ENCODE results near the gene MAD1L1. TPM values are rescaled to one million over a fixed set of nuclear protein-coding genes. Genes with fewer than 3 reads are reported as not detected.

MAD1L1 gene
- total RNA-seq, 1 donor from 2014 or later, result 55.0 TPM

DNA sequence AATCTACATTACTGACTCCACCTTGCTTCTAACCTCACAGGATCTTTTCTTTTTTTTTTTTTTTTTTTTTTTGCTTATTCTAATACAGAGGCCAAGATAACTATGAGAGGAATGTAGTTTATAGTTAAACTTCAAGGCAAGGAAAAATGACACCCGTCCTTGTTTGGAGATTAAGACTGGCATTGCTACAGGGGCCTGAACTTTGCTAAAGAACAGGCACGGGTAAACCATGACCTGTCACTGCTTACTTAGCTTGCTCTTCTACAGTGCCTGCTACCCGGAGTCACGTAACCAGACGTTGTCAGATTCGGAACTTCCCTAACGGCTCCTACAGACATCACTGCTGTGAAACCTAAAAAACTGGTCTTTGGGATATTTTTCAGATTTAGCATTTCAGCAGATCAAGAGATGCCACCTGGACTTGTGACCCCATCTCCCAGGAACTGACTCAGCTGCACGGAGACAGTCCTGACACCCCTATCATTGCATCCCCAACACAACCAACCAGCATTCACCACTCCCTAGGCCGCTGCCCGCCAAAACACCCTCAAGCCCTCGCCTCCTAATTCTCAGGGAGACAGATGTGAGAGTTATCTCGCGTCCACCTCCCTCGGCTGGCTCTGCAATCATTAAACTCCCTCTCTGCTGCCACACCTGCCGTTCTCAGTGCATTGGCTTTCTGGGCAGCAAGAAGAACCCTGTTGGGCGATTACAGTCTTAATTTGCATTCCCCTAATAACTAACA is 27.5 kb downstream of the MAD1L1 start:
- Mint-ChIP-seq H3K4me1 (ENCODE audit: low read depth) (no peaks in the 10 kb centered on the region), H3K27ac (no peak overlapping the region), H3K9me3 (no peaks in the 10 kb centered on the region), H3K27me3 (ENCODE audit: low read depth) (no peaks in the 10 kb centered on the region), H3K36me3 (ENCODE audit: low read depth) (peaks cover 25% of the 10 kb centered on the region), H3K4me3 (ENCODE audit: low read depth) (no peak overlapping the region)
- no peak for DNase-seq (ENCODE audit: low spot score)
- intact Hi-C loops (cut with micrococcal nuclease), result no loop called here

DNA sequence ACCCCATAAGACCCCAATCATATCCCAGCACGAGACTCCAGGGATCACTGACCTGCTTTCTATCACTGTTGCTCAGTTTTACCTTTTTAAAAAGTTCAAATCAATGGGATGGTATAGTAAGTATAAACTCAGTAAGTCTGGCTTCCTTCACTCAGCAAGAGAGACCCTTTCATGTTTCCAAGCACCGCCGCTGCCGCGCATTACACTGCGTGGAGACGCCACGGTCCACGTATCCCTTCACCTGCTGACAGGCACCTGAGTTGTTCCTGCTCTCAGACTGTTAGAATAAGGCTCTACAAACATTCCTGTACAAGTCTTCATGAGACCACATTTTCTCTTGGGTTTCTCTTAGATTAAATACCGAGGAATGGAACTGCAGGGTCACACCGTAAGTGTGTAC is 28.3 kb downstream of the MAD1L1 start:
- H3K9me3 Mint-ChIP-seq, result no peaks in the 10 kb centered on the region
- H3K36me3 Mint-ChIP-seq (ENCODE audit: low read depth), result peaks cover 27% of the 10 kb centered on the region
- no peak overlapping the region for H3K27ac Mint-ChIP-seq
- no peaks in the 10 kb centered on the region for H3K4me1 Mint-ChIP-seq (ENCODE audit: low read depth)
- H3K27me3 Mint-ChIP-seq (ENCODE audit: low read depth), result no peaks in the 10 kb centered on the region
- intact Hi-C loops (cut with micrococcal nuclease), result no loop called here
- no peak overlapping the region for H3K4me3 Mint-ChIP-seq (ENCODE audit: low read depth)
- no peak for DNase-seq (ENCODE audit: low spot score)

DNA sequence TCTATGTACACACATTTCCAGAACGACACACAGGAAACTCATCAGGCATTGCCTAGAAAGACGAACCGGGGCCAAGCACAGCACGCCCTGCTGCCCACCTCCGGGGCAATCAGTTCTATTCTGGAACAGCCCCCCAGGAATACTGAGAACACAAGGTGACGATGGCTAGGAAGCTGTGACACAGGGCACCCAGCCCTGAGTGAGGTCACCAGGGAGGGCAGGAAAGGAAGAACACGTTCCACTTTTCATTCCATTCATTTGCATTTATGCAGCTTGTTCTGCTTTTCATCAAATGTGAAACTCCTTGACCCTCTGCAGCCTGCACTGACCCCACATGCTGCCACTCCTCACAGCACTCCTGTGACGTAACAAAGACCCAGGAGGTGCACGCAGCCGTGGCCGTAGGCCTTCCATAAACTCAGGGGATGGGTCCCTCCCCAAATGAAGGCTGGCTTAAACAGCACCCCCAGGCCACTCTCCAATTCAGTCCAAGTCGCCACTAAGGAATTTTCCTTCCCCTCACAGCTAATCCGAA is 28.9 kb downstream of the MAD1L1 start:
- Mint-ChIP-seq H3K27ac (no peak overlapping the region), H3K4me1 (ENCODE audit: low read depth) (no peaks in the 10 kb centered on the region), H3K27me3 (ENCODE audit: low read depth) (no peaks in the 10 kb centered on the region), H3K36me3 (ENCODE audit: low read depth) (peaks cover 25% of the 10 kb centered on the region), H3K4me3 (ENCODE audit: low read depth) (no peak overlapping the region), H3K9me3 (no peaks in the 10 kb centered on the region)
- intact Hi-C loops (cut with micrococcal nuclease), result no loop called here
- no peak for DNase-seq (ENCODE audit: low spot score)

DNA sequence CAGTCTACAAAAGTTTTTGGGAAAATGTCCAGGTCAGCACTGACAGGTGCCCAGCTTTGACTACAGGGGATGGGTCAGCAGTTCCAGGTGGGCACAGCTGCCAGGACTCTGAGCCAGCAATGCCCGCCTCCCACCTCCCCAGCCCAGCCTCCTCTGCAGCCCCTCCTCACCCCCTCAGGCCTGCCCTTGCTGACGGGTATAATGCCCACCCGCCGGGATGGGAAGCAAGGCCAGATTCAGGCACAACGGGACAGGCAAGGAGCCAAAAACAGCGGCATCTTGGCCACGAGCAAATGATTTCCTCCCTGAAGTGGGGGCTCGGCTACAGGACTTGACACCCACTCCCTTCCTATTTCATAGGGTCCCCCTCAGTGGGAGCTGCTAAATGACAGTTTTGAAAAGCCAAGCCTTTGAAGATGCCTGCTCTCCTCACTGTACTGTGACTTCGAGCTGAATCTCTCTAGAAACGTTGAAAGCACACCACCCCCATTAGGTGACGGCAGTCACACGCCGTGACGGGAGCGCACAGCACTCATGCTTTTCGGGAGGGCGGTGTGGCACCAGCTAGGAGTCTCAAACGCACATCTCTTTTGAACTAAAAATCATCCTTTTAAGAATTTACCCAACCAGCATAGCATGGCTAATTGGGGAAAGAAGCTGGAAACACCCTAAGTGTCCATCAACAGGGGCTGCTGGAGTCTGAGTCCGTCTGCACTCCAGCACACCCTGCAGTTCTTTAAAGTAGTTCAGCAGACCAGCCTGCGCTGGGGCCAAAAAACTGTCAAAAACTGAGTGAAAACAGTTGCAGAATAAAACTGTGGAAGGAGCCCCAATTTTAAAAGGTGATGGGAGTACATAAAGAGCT is 29.6 kb downstream of the MAD1L1 start:
- Mint-ChIP-seq H3K9me3 (no peaks in the 10 kb centered on the region), H3K27ac (no peak overlapping the region), H3K4me3 (ENCODE audit: low read depth) (no peak overlapping the region), H3K4me1 (ENCODE audit: low read depth) (no peaks in the 10 kb centered on the region), H3K27me3 (ENCODE audit: low read depth) (no peaks in the 10 kb centered on the region), H3K36me3 (ENCODE audit: low read depth) (peaks cover 18% of the 10 kb centered on the region)
- no peak for DNase-seq (ENCODE audit: low spot score)
- intact Hi-C loops (cut with micrococcal nuclease), result no loop called here

DNA sequence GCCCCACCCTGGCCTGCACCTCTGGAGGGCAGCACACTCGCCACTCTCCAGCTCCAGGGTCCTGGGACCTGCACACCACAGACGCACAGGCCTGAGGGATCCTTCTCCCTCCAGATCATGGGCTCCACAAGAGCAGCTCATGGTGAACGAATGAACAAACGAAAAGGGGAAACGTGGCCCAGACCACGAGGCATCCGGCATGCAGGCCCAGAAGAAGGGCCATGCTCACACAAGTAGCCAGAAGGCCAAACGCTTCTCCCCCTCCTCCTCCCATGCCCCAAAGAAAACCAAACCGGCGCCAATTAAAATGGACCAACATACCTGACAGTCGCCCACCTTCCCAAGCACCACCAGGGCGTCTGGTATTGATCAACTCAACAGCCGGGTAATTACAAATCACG is 30.4 kb downstream of the MAD1L1 start:
- Mint-ChIP-seq H3K27me3 (ENCODE audit: low read depth) (no peaks in the 10 kb centered on the region), H3K4me3 (ENCODE audit: low read depth) (no peak overlapping the region), H3K36me3 (ENCODE audit: low read depth) (peaks cover 13% of the 10 kb centered on the region), H3K27ac (no peak overlapping the region), H3K4me1 (ENCODE audit: low read depth) (no peaks in the 10 kb centered on the region), H3K9me3 (no peaks in the 10 kb centered on the region)
- intact Hi-C loops (cut with micrococcal nuclease), result no loop called here
- no peak for DNase-seq (ENCODE audit: low spot score)

DNA sequence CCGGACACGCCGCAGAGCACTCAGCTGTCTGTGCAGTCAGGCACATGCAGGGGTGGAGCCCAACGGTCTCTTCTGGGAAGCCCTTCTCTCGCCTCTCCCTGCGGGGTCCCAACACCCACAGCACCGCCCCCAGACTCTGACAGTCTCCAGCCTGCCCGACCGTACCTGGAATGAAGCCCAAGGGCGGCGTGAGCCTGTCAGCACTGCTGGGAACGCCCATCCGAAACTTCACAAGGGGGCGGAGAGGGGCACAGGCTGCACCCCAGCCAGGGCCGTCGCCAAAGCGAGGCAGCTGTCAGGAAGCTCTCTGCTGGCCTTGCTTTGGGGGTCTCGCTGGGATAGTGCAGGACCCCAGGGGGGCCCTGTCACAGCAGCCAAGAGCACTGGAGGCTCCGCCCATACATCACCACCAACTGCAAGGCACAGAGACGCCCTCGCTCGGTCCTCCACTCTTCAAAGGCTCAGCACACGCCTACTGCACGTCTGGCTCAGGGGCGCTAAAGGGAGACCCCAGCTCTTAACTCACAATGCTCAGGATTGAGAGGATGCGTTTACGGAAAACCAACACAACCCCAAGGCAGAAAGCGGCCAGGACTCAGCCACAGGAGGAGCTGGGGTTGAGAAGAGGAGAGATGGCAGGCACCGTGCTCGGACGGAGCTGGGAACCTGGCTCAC is 30.9 kb downstream of the MAD1L1 start:
- H3K4me1 Mint-ChIP-seq (ENCODE audit: low read depth), result no peaks in the 10 kb centered on the region
- no peaks in the 10 kb centered on the region for H3K27me3 Mint-ChIP-seq (ENCODE audit: low read depth)
- no peak overlapping the region for H3K4me3 Mint-ChIP-seq (ENCODE audit: low read depth)
- no peaks in the 10 kb centered on the region for H3K9me3 Mint-ChIP-seq
- intact Hi-C loops (cut with micrococcal nuclease), result no loop called here
- H3K36me3 Mint-ChIP-seq (ENCODE audit: low read depth), result peaks cover 14% of the 10 kb centered on the region
- no peak overlapping the region for H3K27ac Mint-ChIP-seq
- DNase-seq (ENCODE audit: low spot score), result no peak

DNA sequence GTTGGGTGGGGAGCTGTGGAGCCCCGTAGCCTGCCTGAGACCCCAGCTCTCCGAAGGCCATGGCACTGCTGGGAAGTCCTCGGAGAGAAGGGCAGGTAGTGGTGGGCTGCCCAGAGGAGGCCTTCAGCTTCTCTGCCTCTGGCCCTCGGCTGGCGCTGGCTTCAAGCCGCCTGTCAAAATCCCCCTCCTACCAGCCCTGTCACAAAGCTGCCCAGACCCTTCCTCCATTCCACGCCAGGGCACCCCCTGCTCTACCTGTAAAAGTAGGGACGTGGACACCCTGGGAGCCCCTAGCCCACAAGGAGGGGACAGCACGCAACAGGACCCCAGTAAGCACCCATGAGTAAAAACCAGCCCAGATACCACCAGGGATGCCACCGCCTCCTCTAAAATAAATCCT is 31.6 kb downstream of the MAD1L1 start:
- Mint-ChIP-seq H3K27ac (no peak overlapping the region), H3K4me1 (ENCODE audit: low read depth) (no peaks in the 10 kb centered on the region), H3K27me3 (ENCODE audit: low read depth) (no peaks in the 10 kb centered on the region), H3K4me3 (ENCODE audit: low read depth) (no peak overlapping the region), H3K9me3 (no peaks in the 10 kb centered on the region), H3K36me3 (ENCODE audit: low read depth) (peaks cover 21% of the 10 kb centered on the region)
- intact Hi-C loops (cut with micrococcal nuclease), result no loop called here
- no peak for DNase-seq (ENCODE audit: low spot score)

DNA sequence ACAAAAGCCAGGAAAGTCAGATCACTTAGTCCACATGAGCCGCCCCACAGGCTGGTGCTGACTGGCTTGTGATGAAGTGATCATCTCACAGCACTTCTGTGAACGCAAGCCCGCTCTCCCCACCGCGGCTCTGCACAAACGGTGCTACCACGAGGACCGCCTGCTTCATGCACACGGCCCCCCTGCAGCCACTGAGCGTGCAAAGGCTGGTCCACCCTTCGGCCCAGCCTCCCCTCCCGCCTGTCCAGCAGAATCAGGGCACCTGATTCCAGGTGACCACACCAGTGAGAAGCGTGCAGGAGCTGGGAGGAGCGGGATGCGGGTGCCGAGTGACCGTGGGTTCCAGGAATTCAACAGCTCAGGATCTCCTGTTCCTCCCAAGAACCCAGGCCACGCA is 32.2 kb downstream of the MAD1L1 start:
- Mint-ChIP-seq H3K9me3 (peaks cover 1% of the 10 kb centered on the region), H3K27ac (no peak overlapping the region)
- intact Hi-C loops (cut with micrococcal nuclease), result no loop called here

DNA sequence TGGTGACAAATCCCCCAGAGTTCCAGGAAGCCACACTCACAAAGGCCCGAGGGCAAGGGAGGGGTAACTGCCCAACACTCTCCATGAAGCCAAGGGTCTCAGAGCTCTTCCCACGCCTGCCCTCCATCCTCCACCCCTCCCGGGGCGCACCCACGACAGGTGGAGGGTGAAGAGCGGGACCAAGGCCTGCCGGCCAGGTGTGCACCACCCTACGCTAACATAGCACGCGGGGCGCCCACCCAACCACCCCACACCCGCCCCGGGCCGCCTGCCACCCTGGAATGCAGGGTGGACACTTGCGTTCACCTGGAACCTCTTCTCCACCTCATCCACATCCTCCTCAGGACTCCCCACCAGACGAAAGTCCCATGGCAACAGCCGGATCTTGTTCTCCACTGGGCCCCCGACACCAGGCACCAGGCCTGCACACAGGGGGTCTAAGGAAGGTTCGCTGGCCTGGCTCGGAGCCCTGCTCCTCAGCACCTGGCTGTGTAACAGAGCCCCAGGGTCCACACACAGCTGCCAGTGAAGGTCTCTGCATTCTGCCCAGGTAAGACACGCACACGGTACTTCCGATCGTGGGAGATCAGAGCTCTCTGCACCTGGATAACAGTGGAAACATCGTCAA is 32.7 kb downstream of the MAD1L1 start:
- no peak for DNase-seq (ENCODE audit: low spot score)
- Mint-ChIP-seq H3K4me3 (ENCODE audit: low read depth) (no peak overlapping the region), H3K36me3 (ENCODE audit: low read depth) (peaks cover 31% of the 10 kb centered on the region), H3K27me3 (ENCODE audit: low read depth) (no peaks in the 10 kb centered on the region), H3K27ac (no peak overlapping the region), H3K9me3 (peaks cover 5% of the 10 kb centered on the region), H3K4me1 (ENCODE audit: low read depth) (no peaks in the 10 kb centered on the region)
- intact Hi-C loops (cut with micrococcal nuclease), result no loop called here

More for the DNA sequence above, 32.2 kb downstream of the MAD1L1 start:
- Mint-ChIP-seq H3K27me3 (ENCODE audit: low read depth) (no peaks in the 10 kb centered on the region), H3K36me3 (ENCODE audit: low read depth) (peaks cover 26% of the 10 kb centered on the region), H3K4me1 (ENCODE audit: low read depth) (no peaks in the 10 kb centered on the region), H3K4me3 (ENCODE audit: low read depth) (no peak overlapping the region)
- DNase-seq (ENCODE audit: low spot score), result no peak

DNA sequence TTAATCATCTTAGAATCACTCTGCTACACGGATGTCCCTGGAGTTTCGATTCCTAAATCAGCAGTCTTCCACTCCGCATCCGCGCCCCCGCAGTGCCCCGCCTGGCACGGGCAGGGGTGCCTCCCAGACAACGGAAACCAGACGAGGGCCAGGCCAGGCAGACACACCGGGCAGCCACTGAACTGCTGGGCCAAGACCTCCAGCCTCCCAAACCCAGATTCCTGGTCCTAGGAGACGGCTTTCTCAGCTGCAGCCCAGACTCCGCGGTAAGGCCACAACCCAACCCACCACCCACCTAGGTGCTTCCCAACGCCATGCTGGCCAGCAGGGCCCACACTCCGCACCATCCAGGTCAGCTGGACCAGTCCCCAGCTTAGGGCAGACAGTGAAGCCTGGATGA is 33.2 kb downstream of the MAD1L1 start:
- peaks cover 37% of the 10 kb centered on the region for H3K36me3 Mint-ChIP-seq (ENCODE audit: low read depth)
- H3K27ac Mint-ChIP-seq, result no peak overlapping the region
- no peak overlapping the region for H3K4me3 Mint-ChIP-seq (ENCODE audit: low read depth)
- H3K4me1 Mint-ChIP-seq (ENCODE audit: low read depth), result no peaks in the 10 kb centered on the region
- no peak for DNase-seq (ENCODE audit: low spot score)
- peaks cover 5% of the 10 kb centered on the region for H3K9me3 Mint-ChIP-seq
- intact Hi-C loops (cut with micrococcal nuclease), result no loop called here
- H3K27me3 Mint-ChIP-seq (ENCODE audit: low read depth), result no peaks in the 10 kb centered on the region

DNA sequence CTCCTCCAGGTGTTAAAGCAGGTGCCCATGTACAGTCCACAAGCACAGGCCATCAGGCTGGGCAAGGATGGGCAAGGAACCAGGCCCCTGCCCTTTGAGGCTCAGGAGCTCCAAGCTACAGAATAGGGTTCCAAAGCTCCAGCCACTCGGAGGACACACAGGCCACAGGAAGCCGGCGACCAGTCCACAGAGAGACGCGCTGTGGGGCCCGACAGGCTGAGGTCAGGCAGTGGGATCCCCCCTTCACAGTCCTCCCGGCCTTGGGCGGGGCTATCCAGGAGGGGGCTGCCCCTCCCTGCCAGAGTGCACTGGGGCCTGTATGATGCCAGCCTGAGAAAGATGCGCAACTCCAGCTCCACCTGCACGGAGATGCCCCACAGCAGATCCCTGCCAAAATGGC is 34.0 kb downstream of the MAD1L1 start:
- H3K27ac Mint-ChIP-seq, result no peak overlapping the region
- peaks cover 41% of the 10 kb centered on the region for H3K36me3 Mint-ChIP-seq (ENCODE audit: low read depth)

DNA sequence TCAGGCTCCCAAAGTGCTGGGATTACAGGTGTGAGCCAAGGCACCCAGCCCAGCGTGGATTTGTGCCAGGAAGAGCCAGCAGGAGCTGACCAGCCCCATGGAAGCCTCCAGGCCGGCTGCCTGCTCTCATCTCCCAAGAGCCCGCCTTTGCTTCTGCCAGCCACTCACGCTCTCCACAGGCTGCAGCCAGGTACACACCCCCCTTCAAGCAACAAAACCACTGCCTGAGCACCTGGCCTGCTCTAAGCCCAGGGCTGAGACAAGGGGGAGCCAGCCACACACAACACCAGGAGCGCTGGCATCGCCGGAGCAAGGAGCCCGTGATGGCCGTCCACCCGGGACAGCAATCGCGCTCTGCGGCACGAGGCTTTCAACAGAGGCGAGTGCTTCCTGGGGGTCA is 34.5 kb downstream of the MAD1L1 start:
- no peaks in the 10 kb centered on the region for H3K4me1 Mint-ChIP-seq (ENCODE audit: low read depth)
- DNase-seq (ENCODE audit: low spot score), result no peak
- H3K36me3 Mint-ChIP-seq (ENCODE audit: low read depth), result peaks cover 41% of the 10 kb centered on the region
- H3K4me3 Mint-ChIP-seq (ENCODE audit: low read depth), result no peak overlapping the region
- H3K27ac Mint-ChIP-seq, result no peak overlapping the region
- peaks cover 5% of the 10 kb centered on the region for H3K9me3 Mint-ChIP-seq
- intact Hi-C loops (cut with micrococcal nuclease), result no loop called here
- no peaks in the 10 kb centered on the region for H3K27me3 Mint-ChIP-seq (ENCODE audit: low read depth)

More for the DNA sequence above, 34.0 kb downstream of the MAD1L1 start:
- Mint-ChIP-seq H3K4me1 (ENCODE audit: low read depth) (no peaks in the 10 kb centered on the region), H3K4me3 (ENCODE audit: low read depth) (no peak overlapping the region), H3K27me3 (ENCODE audit: low read depth) (no peaks in the 10 kb centered on the region), H3K9me3 (peaks cover 5% of the 10 kb centered on the region)
- intact Hi-C loops (cut with micrococcal nuclease), result no loop called here
- DNase-seq (ENCODE audit: low spot score), result no peak

Data from activated T-helper 2 cell treated with anti-CD3 and anti-CD28 coated beads, Interferon-gamma antibody, Interleukin-2, Interleukin-4, amounts not matched to agents 10 μg/mL and 5 μg/mL and 100 μg/mL, durations not matched to agents 14 hours and 24 hours and 36 hours (primary cell).